HepG2 (cell line): ENCODE data around the gene ELL. TPM values are rescaled to one million over a fixed set of nuclear protein-coding genes. Genes with fewer than 3 reads are reported as not detected.
A peak's percentile ranks its signal among the peaks of the same experiment; 100 is the strongest.

Experiments used
- ARNT2 ChIP-seq: sonication (generic); formaldehyde crosslinking; IDR thresholded peaks from 2 replicates; pipeline ENCODE4 v1.8.0; 2022; ENCODE audit warnings: mild to moderate bottlenecking, low read depth, missing genetic modification reagents, moderate library complexity
- ELF1 ChIP-seq: sonication (generic); formaldehyde crosslinking; IDR thresholded peaks from 2 replicates; pipeline ENCODE4 v1.4.0; 2020; ENCODE audit warnings: missing genetic modification reagents
- FOSL2 ChIP-seq: sonication (generic); formaldehyde crosslinking; IDR thresholded peaks from 2 replicates; pipeline ENCODE4 v1.4.0; 2020; ENCODE audit warnings: missing genetic modification reagents
- KLF13 ChIP-seq: sonication (generic); formaldehyde crosslinking; IDR thresholded peaks from 2 replicates; pipeline ENCODE4 v1.4.0; 2020; ENCODE audit warnings: mild to moderate bottlenecking, missing genetic modification reagents
- NFE2 ChIP-seq: sonication (generic); formaldehyde crosslinking; IDR thresholded peaks from 2 replicates; pipeline ENCODE4 v1.4.0; 2020; ENCODE audit warnings: missing genetic modification reagents
- NR1H2 ChIP-seq: sonication (generic); formaldehyde crosslinking; IDR thresholded peaks from 2 replicates; pipeline ENCODE4 v1.8.1; 2022; ENCODE audit warnings: low read depth, missing genetic modification reagents, borderline replicate concordance
- PHF8 ChIP-seq: sonication (generic); formaldehyde crosslinking; IDR thresholded peaks from 2 replicates; pipeline ENCODE4 v1.5.0; 2020; ENCODE audit warnings: missing genetic modification reagents
- PRPF4 ChIP-seq: fragments of 200-400 bp; formaldehyde crosslinking; IDR thresholded peaks from 2 replicates; pipeline ENCODE4 v1.6.1; 2016; ENCODE audit warnings: low read length, low read depth; ENCODE audit not compliant: poor library complexity, severe bottlenecking
- RXRA ChIP-seq: sonication (generic); formaldehyde crosslinking; IDR thresholded peaks from 2 replicates; pipeline ENCODE4 v1.5.1; 2020; ENCODE audit warnings: missing genetic modification reagents
- SNAI1 ChIP-seq: sonication (generic); formaldehyde crosslinking; IDR thresholded peaks from 2 replicates; pipeline ENCODE4 v1.5.0; 2020; ENCODE audit warnings: mild to moderate bottlenecking, missing genetic modification reagents, borderline replicate concordance
- SRY ChIP-seq: sonication (generic); formaldehyde crosslinking; IDR thresholded peaks from 2 replicates; pipeline ENCODE4 v1.8.0; 2022; ENCODE audit warnings: mild to moderate bottlenecking, missing genetic modification reagents
- SYNCRIP ChIP-seq: fragments of 200-400 bp; formaldehyde crosslinking; IDR thresholded peaks from 2 replicates; pipeline ENCODE4 v1.6.1; 2018; ENCODE audit warnings: mild to moderate bottlenecking, low read depth, low read length; ENCODE audit not compliant: insufficient read depth
- U2AF2 ChIP-seq: fragments of 200-400 bp; formaldehyde crosslinking; IDR thresholded peaks from 2 replicates; pipeline ENCODE4 v1.6.1; 2017; ENCODE audit warnings: low read depth, mild to moderate bottlenecking, low read length
- ZNF121 ChIP-seq: sonication (generic); formaldehyde crosslinking; IDR thresholded peaks from 2 replicates; pipeline ENCODE4 v1.5.0; 2020; ENCODE audit warnings: mild to moderate bottlenecking, missing genetic modification reagents
- ZNF160 ChIP-seq: sonication (generic); formaldehyde crosslinking; IDR thresholded peaks from 2 replicates; pipeline ENCODE4 v1.8.0; 2022; ENCODE audit warnings: mild to moderate bottlenecking, inconsistent platforms, missing genetic modification reagents
- ZNF282 ChIP-seq: fragments of 450-650 bp; IDR thresholded peaks from 2 replicates; pipeline ENCODE4 v1.6.1; 2018; ENCODE audit not compliant: partially characterized antibody
- ZNF34 ChIP-seq: sonication (generic); formaldehyde crosslinking; IDR thresholded peaks from 2 replicates; pipeline ENCODE4 v1.4.0; 2020; ENCODE audit warnings: mild to moderate bottlenecking, missing genetic modification reagents, borderline replicate concordance
- ZNF547 ChIP-seq: sonication (generic); formaldehyde crosslinking; IDR thresholded peaks from 2 replicates; pipeline ENCODE4 v1.5.1; 2020; ENCODE audit warnings: mild to moderate bottlenecking, missing genetic modification reagents
- ZZZ3 ChIP-seq: sonication (generic); formaldehyde crosslinking; IDR thresholded peaks from 2 replicates; pipeline ENCODE4 v1.4.0; 2020; ENCODE audit warnings: missing genetic modification reagents, mild to moderate bottlenecking, borderline replicate concordance
- polyA plus RNA-seq, 8 experiments: library from polyadenylated mRNA; depleted of rRNA in 3 of 8; stranded (reverse) in 7 of 8; unstranded in 1 of 8; fragments of >200 nt; fragmentation: Illumina TruSeq in 4 of 8; extraction: Trizol in 4 of 8; gene quantifications; 2 replicates each; pipeline versions ENCODE4 v1.2.1 to v1.2.3, GENCODE V29; 2011 to 2016; ENCODE audit warnings: low read depth in 4 of 8, missing spikeins in 1 of 8, mixed read lengths in 1 of 8; ENCODE audit not compliant: insufficient read depth in 1 of 8
- total RNA-seq, 5 experiments: library from RNA; depleted of rRNA; stranded (reverse); fragments of >200 nt; fragmentation: Illumina TruSeq; extraction: Trizol; gene quantifications; 2 replicates each; pipeline ENCODE4 v1.2.3, GENCODE V29; 2016; ENCODE audit warnings: low read depth in 1 of 5
- TF ChIP-seq, protein P1 (sequence below): sonication (generic); formaldehyde crosslinking; IDR thresholded peaks from 2 replicates; pipeline ENCODE4 v1.4.0; 2020; ENCODE audit warnings: mild to moderate bottlenecking, low read depth, missing genetic modification reagents
- TF ChIP-seq, protein P2 (sequence below): sonication (generic); formaldehyde crosslinking; IDR thresholded peaks from 2 replicates; pipeline ENCODE4 v1.4.0; 2020; ENCODE audit warnings: mild to moderate bottlenecking, missing genetic modification reagents
- TF ChIP-seq, protein P3 (sequence below): IDR thresholded peaks from 2 replicates; pipeline ENCODE4 v1.6.1; 2012; ENCODE audit warnings: inconsistent platforms

Gene ELL
- total and polyA plus RNA-seq, 2 of the 13 experiments (the other 11 are each of a cell fraction or from before 2014, with no cell fraction given), result 3.7 to 5.4 TPM

DNA sequence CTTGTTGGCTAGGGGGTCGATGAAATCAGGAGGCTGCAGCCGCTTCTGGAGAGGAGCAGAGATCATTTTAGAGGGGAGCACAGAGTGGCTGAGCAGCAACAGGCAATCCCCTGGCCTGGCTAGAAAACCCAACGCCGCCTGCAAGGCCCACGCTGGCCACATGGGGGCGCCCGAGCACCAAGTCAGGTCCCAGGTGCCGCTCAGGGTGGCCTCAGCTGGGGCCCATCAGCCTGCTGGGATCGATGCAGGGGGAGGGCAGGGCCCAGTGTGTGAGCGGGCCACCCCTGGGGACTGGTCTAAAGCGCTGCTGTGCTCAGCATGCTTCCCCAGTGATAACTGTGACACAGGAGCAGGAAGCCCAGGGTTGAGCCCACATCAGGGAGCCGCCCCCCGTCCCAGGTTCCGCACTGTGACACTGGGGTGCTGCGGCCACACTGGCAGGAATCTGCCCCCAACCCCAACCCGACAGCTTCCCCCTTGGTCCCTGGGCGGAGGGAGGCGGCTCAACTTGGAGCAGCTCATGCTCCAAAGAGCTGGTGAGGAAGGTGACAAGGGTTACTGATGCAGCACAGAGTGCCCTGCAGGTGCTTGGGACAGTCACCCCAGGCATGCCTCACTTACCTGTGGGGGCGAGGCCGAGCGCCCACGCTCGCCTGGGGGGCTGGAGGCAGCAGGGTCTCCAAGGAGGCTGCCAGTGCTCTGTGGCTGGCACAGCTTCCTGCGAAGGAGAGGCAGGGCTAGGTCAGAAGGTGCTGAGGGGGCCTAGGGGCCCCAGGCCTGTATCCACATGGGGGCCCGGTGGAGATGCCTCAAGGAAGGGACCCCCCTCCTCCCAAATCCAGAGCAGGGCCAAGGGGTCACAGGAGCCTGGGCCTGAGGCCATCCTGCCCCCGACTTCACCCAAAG lies 70.7 kb downstream of the ELL start (continued):
- no peak for TF ChIP-seq ELF1 (CRISPR knock-in tag)
- peak; percentile 68; the same call in 1 of the 2 replicates for TF ChIP-seq ZNF34
- TF ChIP-seq, protein P1, sequence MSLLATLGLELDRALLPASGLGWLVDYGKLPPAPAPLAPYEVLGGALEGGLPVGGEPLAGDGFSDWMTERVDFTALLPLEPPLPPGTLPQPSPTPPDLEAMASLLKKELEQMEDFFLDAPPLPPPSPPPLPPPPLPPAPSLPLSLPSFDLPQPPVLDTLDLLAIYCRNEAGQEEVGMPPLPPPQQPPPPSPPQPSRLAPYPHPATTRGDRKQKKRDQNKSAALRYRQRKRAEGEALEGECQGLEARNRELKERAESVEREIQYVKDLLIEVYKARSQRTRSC (CRISPR knock-in tag), result no peak
- no peak for TF ChIP-seq ZNF282
- TF ChIP-seq ZNF121 (CRISPR knock-in tag), result no peak
- peak; percentile 13; the same call in 1 of the 2 replicates for TF ChIP-seq RXRA (CRISPR knock-in tag)
- no peak for TF ChIP-seq U2AF2
- no peak for TF ChIP-seq NFE2 (CRISPR knock-in tag)
- no peak for TF ChIP-seq PHF8 (CRISPR knock-in tag)
- TF ChIP-seq ZZZ3 (CRISPR knock-in tag), result no peak
- TF ChIP-seq ZNF160, result no peak
- TF ChIP-seq SNAI1 (CRISPR knock-in tag), result no peak
- no peak for TF ChIP-seq PRPF4
- peak; percentile 50 for TF ChIP-seq FOSL2 (CRISPR knock-in tag)
- no peak for TF ChIP-seq ZNF547
- peak; percentile 46; the same call in 1 of the 2 replicates for TF ChIP-seq ARNT2 (CRISPR knock-in tag)
- TF ChIP-seq, protein P2, sequence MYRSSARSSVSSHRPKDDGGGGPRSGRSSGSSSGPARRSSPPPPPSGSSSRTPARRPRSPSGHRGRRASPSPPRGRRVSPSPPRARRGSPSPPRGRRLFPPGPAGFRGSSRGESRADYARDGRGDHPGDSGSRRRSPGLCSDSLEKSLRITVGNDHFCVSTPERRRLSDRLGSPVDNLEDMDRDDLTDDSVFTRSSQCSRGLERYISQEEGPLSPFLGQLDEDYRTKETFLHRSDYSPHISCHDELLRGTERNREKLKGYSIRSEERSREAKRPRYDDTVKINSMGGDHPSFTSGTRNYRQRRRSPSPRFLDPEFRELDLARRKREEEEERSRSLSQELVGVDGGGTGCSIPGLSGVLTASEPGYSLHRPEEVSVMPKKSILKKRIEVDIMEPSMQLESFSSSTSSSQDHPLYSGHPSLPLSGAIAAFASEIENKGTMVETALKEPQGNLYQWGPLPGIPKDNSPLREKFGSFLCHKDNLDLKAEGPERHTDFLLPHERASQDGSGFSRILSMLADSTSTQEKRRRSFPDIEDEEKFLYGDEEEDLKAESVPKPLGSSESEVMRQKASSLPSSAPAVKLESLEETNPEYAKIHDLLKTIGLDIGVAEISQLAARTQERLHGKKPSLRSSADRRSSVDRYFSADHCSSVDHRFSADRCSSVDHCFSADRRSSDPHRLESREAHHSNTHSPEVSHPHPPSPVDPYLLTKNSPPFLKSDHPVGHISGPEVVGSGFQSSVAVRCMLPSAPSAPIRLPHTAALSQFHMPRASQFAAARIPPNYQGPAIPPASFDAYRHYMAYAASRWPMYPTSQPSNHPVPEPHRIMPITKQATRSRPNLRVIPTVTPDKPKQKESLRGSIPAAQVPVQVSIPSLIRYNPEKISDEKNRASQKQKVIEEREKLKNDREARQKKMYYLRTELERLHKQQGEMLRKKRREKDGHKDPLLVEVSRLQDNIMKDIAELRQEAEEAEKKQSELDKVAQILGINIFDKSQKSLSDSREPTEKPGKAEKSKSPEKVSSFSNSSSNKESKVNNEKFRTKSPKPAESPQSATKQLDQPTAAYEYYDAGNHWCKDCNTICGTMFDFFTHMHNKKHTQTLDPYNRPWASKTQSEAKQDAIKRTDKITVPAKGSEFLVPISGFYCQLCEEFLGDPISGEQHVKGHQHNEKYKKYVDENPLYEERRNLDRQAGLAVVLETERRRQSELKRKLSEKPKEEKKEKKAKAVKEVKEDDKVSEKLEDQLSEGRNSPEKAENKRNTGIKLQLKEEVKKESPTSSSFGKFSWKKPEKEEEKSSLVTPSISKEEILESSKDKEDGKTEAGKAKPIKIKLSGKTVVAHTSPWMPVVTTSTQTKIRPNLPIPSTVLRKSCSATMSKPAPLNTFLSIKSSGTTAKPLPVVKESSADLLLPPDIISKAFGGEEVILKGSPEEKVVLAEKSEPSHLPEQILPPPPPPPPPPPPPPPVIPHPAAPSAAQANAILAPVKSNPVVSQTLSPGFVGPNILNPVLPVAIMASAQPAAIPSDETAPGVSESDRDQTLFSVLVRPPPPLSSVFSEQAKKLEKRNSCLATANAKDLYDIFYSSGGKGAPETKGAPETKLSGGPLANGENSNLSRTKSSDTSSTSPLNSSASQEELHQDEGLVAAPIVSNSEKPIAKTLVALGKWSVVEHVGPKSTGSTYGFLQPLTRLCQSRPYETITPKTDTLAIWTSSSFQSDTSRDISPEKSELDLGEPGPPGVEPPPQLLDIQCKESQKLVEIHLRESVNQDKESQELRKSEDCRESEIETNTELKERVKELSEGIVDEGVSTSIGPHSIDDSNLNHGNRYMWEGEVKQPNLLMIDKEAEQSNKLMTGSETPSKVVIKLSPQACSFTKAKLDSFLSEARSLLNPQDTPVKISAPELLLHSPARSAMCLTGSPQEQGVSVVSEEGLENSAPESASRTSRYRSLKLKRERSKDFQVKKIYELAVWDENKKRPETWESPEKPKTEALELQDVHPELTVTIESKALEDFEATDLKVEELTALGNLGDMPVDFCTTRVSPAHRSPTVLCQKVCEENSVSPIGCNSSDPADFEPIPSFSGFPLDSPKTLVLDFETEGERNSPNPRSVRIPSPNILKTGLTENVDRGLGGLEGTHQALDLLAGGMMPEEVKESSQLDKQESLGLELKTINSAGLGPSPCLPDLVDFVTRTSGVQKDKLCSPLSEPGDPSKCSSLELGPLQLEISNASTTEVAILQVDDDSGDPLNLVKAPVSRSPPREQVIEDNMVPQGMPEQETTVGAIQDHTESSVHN, result no peak
- TF ChIP-seq SRY (CRISPR knock-in tag), result no peak
- no peak for TF ChIP-seq NR1H2 (CRISPR knock-in tag)
- no peak for TF ChIP-seq SYNCRIP
- no peak for TF ChIP-seq KLF13 (CRISPR knock-in tag)
- TF ChIP-seq, protein P3, sequence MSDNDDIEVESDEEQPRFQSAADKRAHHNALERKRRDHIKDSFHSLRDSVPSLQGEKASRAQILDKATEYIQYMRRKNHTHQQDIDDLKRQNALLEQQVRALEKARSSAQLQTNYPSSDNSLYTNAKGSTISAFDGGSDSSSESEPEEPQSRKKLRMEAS, result no peak
